Embryonic facial prominence (tissue), 1 donor: ENCODE measurements around the gene HOXD11.

Source experiments
- DNase-seq: peaks from one replicate; pipeline ENCODE4 v3.0.0-alpha.2; 2016; ENCODE audit errors: extremely low spot score

The HOXD11 gene

DNA sequence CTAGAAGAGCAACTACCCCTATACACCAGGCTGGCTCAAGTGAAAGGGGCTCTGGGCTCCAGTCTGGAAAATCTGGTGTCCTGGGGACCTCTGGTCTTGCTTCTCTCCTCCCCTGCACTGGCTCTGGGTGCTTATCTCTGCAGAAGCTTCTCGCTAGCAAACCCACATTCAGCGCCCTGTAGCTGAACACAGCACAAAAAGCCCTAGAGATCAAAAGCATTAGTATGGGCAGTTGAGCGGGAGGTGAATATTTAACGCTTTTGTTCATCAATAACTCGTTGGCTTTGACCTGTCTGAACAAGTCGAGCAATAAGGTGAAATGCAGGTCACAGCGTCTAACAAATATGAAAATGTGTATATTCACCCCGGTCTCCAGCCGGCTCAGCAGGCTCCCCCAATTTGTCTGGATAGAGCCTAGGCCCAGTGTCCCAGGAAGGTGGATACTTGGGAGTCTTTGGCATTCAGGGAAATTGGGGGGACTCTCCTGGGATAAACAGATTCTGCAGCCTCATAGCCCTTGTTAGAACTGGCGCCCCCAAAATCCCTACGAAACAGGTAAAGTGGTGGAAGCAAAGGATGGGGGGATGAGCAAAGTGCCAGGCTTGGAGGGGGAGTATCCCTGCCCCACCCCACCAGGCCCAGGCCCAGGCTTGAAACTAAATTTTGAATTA, 41.8 kb downstream of the HOXD11 start:
- DNase-seq = no peak

DNA sequence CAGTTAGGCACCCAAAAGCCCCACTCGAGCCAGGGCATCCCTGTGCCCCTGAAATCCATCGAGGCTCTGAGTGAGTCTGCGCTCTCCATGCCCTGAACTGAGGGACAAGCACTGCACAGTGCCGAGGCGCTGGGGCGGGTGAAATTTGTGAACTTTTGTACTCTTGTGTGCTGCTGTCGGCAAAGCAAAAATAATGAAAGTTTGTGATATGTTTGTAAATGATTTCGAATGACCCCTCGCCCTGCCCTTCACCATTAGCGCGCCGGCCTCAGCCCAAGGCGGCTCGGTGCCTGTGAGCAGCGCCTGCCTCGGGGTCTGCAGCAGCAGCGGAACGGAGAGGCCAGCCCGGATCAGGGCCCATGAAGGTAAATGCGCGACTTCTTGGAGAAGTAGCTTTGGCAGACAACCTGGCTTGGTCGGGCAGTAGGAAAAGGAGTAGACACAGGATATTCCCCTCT, 42.4 kb downstream of the HOXD11 start:
- DNase-seq = no peak

- no peak for DNase-seq
Measured at GRCh38 chr2:176149939-176150583, 43.0 kb downstream of the HOXD11 start.

GRCh38 chr2:176150584-176151441, 43.7 kb downstream of the HOXD11 start:
- no peak for DNase-seq

GRCh38 chr2:176151442-176152287, 44.6 kb downstream of the HOXD11 start, which contains the start of gene HOXD4:
Gene HOXD4 (plus strand): TSS chr2:176151550. CDS start chr2:176151634, 84 bp downstream.
- DNase-seq = no peak

DNA sequence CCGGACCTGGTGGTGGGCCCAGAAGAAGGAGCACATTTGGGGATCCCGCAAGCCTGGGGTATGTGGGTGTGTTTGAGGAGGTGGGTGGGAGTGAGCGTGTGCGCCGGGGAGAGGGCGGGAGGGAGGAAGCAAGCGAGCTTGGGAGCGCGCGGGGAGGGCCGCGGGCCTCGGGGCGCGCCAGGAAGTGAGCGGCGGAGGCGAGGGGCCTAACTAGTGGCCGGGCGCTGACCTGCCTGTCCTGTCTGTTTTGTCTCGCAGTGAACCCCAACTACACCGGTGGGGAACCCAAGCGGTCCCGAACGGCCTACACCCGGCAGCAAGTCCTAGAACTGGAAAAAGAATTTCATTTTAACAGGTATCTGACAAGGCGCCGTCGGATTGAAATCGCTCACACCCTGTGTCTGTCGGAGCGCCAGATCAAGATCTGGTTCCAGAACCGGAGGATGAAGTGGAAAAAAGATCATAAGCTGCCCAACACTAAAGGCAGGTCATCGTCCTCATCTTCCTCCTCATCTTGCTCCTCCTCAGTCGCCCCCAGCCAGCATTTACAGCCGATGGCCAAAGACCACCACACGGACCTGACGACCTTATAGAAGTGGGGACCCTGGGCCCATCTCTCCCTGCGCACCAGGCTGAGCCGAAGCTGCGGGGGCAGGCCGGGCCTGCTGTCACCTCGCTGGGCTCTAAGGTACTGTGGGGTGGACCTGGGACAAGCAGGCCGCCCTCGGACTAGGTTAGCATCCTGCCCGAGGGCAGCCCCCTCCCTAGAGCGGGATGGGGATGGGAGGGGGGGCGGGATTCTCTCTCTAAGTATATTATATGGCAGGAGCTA, 45.5 kb downstream of the HOXD11 start:
- DNase-seq = no peak

DNA sequence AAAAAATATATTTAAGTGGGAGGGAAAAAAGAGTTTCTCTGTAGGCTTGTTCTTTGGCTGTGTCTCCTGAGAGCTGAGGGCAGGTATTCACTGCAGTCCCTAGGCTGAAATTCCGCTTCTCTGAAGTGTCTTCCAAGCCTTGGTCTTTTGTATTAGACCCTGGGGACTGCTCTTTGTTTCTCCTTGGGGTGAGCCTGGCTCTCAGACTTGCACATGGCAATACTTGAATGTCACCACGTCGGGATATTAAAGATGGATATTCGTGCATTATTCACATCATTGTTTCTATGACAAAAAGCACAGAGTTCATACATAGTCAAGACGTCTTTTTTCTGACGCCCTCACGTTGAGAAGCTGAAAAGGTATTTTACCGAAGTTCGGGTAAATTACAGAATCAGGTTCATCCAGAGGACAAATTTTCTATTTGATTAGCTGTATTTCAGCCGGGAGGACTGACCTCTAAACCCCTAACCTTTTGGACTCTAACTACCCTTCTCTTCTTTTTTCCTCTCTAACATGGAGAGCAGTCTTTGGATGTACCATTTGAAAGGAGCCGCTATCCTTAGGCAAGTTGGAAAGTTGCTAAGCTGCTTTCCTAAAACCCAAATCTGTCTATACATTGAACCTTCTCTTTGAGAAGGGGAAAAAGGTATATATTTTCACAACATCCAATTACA, 47.6 kb downstream of the HOXD11 start:
- DNase-seq = no peak

DNA sequence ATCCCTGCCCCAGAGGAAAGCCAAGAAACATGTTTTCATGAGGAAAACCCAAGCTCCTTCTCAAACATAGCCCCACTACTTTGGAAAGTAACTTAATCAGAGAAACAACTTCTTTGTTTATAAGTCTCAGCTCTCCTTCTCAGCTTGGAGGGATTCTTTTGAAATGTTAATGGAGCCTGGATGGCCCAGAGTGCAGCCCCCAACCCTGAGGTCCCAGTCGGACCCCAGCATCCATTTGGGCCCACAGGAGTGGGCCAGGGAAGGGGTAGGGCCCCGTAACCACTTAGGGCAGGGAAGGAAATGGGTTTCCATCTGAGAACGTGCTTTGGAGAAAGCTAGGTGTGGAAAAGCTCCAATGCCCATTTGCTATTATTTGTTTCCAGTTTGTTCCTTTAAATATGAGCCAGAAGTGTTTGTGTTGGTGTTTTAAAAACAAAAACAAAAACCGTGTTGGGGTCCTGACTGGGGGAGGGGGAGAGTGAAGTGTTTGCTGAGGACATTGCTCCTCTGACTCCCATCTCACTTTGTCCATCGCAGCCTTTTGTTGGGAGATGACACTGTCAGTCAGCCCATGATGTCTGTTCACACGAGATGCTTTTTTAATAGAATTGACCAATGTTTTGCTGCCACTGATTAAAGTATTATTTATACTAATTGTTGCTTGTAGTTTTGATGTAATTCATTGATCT, 48.4 kb downstream of the HOXD11 start:
- DNase-seq = no peak

DNA sequence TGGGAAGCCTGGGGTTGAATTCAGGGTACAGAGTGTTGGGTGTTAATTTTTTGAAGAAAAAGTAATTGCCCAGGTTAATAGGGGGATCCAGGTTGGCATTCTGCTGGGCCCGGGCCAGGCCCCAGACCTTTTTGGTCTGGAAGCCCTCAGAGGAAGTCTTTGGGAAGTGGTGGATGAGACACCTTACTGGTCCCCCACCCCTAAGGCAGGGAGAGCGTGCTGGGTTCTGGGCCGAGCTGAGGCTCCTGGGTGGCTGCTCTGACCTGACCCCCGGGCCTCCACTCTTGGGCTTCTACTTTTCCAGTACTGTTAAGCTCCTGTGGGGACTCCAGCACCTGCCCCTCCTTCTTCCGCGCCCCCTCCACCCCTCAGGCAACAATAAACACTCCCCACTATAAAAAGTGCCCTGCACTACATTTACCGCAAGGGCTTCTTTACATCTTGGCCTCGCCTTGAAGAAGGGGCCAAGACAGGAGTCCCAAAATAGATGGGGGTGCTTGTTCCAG, 49.3 kb downstream of the HOXD11 start:
- DNase-seq = no peak

GRCh38 chr2:176156807-176157498, 49.9 kb downstream of the HOXD11 start, which contains the start of gene HOXD3:
Gene HOXD3 (plus strand): TSS chr2:176157307. CDS start chr2:176169115, 11,808 bp downstream.
- no peak for DNase-seq

DNA sequence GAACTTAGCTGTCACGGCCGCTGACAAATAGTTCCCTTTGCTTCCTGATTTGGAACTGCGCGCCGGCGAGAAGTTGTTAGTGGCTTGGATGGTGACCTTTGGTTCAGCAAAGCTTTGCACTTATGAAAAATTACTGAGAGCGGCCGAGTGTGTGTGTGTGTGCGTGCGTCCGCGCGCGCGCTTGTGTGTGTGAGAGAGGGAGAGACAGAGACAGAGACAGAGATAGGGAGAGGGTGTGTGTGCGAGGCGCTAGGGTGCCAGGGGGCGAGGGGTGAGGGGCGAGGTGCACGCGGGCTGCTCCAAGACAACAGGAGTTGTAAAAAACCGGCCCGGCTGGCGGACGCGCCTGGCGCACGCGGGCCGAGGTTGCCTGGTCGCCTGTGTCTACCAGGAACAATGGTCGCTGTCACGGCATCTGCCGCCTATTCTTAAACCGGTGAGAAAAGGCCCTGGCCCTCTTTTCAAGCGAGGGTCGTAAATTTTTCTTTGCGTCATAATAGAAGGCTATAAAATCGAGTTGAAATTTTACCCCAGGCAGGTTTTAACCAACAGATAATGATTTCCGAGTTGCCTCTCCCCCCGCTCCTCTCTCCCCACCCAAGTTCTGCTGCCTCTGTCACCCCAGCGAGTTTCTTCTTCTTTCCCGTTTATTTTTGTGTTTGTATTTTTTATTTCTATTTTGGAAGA, 50.6 kb downstream of the HOXD11 start:
- DNase-seq = no peak

DNA sequence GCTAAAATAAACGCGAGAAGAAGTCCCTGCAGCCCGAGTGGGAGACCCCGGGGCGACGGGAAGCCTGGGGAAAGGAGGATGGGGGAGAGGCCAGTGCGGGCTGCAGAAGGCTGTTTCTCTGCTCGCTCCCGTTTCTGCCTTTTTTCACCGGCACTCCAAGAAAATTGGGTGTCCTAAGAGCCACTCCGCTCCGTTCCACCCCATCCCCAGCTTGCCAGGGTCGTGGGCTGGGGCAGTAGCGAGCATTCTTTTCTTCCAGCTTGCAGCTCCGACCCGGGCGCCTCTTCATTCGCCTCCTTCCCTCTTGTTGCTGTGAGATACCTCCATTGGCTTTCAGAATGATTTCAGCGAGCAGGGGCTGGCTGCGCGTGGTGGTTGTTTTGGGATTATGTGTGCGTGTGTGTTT, 51.1 kb downstream of the HOXD11 start:
- no peak for DNase-seq

DNA sequence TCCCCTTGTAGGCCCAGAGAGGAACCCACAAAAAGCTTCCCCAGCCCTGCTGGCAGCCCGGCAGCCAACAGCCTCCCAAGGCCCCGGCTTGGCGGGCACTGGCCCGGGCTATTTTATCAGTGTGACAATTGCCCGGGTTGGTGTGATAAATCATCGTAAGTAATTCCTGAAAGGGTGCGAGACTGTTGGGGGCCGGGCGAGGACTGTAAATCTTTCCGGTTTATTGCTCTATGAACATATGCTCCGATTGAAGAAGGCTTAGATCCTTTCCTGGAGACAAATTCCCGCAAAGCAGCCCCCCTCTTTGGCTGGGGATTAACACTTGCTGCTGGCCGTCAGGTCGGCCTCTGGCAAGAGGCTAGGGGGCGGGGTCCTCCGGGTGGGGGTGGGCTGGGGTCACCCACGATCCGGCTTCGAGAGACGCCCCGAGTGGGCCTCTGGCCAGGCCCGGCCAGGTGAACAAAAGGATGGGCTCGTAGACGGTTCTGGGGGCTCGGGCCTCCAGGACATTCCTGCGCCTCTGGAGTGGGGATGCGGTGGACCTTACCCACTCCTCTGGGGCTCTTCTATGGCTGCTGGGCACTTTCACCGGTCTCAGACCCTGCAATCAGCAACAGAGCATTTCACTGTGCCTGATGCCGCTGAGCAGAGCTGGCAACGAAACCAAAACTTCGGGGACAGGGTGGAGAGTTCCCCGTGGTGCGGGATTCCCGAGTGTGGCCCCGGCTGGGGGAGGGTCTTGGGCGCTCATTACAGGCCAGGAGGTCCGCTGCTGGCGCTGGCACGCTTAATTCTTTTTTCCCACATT, 52.0 kb downstream of the HOXD11 start:
- no peak for DNase-seq
